Epithelial cell of esophagus (primary cell): ENCODE measurements around the gene ATP6V0B.

Experiments used
- DNase-seq: peaks from one replicate; pipeline ENCODE4 v3.0.0; 2010; ENCODE audit warnings: low read depth
- H3K4me3 ChIP-seq: 2 replicates; pipeline ENCODE4 v1.5.1; 2011; ENCODE audit warnings: mild to moderate bottlenecking, low read length, control low read depth
- TF ChIP-seq, protein P1 (sequence below): IDR thresholded peaks from 2 replicates; pipeline ENCODE4 v1.5.1; 2011; ENCODE audit warnings: low read depth, mild to moderate bottlenecking, low read length, control low read depth, inconsistent platforms; ENCODE audit not compliant: insufficient read depth; ENCODE audit errors: missing control alignments

ATP6V0B gene

DNA sequence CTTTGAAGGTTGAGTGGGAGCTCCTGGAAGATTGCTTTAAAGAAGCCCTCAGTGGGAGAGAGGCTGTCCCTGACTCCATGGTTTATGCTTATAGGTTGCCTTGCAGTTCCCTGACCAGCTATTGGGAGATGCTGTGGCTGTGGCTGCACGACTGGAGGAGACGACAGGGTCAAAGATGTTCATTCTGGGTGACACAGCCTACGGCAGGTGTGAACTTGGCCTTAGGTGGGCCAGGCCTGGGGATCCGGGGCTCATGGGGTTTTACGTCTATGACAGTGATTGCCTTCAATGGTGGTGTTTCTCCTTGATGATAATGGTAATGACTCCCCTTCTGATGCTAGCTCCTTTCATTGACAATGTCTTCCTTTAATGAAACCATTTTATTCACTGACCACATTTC, 4.3 kb upstream of the ATP6V0B start:
- peak overlapping the region; percentile 68 for H3K4me3 ChIP-seq
- TF ChIP-seq, protein P1, sequence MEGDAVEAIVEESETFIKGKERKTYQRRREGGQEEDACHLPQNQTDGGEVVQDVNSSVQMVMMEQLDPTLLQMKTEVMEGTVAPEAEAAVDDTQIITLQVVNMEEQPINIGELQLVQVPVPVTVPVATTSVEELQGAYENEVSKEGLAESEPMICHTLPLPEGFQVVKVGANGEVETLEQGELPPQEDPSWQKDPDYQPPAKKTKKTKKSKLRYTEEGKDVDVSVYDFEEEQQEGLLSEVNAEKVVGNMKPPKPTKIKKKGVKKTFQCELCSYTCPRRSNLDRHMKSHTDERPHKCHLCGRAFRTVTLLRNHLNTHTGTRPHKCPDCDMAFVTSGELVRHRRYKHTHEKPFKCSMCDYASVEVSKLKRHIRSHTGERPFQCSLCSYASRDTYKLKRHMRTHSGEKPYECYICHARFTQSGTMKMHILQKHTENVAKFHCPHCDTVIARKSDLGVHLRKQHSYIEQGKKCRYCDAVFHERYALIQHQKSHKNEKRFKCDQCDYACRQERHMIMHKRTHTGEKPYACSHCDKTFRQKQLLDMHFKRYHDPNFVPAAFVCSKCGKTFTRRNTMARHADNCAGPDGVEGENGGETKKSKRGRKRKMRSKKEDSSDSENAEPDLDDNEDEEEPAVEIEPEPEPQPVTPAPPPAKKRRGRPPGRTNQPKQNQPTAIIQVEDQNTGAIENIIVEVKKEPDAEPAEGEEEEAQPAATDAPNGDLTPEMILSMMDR: no peak
- no peak for DNase-seq

DNA sequence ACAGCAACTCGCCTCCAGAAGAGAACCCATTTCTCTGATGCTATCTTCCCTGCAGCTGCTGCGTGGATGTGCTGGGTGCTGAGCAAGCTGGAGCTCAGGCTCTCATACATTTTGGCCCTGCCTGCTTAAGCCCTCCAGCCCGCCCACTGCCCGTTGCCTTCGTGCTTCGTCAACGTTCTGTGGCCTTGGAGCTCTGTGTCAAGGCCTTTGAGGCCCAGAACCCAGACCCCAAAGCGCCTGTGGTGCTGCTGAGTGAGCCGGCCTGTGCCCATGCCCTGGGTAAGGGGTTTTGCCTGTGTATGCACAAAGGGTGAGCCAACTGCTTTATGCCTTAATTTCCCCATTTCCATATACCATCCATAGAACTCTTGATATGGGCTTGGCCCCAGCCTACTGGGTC, 3.8 kb upstream of the ATP6V0B start:
- TF ChIP-seq, protein P1: no peak
- no peak for DNase-seq
- H3K4me3 ChIP-seq: peak overlapping the region; percentile 68

DNA sequence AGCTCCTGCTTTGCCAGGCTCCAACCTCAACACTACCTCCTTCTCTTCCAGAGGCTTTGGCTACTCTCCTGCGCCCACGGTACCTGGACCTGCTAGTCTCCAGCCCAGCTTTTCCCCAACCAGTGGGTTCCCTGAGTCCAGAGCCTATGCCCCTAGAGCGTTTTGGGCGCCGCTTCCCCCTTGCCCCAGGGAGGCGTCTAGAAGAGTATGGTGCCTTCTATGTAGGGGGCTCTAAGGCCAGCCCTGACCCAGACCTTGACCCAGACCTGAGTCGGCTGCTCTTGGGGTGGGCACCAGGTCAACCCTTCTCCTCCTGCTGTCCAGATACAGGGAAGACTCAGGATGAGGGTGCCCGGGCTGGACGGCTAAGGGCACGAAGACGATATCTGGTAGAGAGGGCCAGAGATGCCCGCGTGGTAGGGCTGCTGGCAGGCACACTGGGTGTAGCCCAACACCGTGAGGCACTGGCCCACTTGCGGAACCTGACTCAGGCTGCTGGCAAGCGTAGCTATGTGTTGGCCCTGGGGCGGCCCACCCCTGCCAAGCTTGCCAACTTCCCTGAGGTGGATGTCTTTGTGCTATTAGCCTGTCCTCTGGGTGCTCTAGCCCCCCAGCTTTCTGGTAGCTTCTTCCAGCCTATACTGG, 3.3 kb upstream of the ATP6V0B start:
- H3K4me3 ChIP-seq: no peak overlapping the region
- DNase-seq: no peak
- TF ChIP-seq, protein P1: no peak

- no peak for DNase-seq
- TF ChIP-seq, protein P1: no peak
- H3K4me3 ChIP-seq: peak overlapping the region; percentile 90
Observed at GRCh38 chr1:43973981-43974442, 748 bp upstream of the ATP6V0B start.

DNA sequence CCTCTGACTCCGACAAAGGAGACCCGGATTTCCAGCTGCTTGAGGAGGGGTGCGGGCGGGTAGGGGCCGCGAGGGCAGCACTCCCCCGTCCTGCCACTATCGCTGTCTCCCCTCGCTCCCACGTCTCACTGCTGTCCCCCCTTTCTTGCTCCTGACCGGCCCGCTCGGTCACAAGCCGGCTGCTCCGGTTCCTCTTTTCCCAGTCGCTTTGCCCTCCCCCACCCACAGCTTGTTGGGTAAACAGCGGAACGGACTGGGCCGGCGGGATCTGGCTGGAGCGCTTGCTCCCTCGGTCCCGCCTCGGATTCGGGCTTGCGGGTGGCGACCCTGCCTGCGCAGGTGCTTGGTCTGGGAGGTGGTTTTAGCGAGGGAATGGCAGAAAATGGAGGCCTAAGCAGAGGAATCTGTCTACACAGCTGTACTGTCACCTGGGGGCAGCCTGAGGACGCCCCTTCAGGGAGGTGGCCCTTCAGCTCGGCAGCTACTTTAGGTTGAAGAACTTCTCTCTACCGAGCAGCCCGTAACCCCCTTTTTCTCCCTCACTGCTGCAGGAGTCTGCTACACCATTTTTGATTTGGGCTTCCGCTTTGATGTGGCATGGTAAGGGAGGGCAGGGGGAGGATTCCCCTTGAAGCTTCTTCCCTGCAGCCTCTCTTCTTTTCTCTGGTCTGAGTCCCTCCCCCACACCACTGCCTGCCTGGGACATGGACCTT, 645 bp downstream of the ATP6V0B start:
- peak overlapping the region; percentile 90 for H3K4me3 ChIP-seq
- DNase-seq: peak; percentile 46
- TF ChIP-seq, protein P1: no peak

DNA sequence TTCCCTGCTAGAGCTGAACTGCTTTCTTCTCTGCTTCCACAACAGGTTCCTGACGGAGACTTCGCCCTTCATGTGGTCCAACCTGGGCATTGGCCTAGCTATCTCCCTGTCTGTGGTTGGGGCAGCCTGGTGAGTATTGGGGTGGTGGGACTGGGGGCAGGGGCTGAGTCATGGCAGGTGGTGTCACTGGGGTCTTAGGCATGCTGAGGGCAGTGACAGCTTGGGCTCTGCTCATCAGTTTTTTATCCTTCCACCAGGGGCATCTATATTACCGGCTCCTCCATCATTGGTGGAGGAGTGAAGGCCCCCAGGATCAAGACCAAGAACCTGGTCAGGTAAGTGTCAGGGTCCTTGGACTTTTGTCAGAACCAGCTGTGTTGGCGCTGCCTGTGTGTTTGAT, 1.3 kb downstream of the ATP6V0B start:
- TF ChIP-seq, protein P1: no peak
- DNase-seq: no peak
- H3K4me3 ChIP-seq: peak overlapping the region; percentile 90
